Inflammatory macrophage treated with lipopolysaccharide for 4 hours (primary cell): Measurements from ENCODE around the gene TGM6.

Source experiments
- DNase-seq: peaks from one replicate; pipeline ENCODE4 v3.0.0-alpha.2; 2020

Gene TGM6

DNA sequence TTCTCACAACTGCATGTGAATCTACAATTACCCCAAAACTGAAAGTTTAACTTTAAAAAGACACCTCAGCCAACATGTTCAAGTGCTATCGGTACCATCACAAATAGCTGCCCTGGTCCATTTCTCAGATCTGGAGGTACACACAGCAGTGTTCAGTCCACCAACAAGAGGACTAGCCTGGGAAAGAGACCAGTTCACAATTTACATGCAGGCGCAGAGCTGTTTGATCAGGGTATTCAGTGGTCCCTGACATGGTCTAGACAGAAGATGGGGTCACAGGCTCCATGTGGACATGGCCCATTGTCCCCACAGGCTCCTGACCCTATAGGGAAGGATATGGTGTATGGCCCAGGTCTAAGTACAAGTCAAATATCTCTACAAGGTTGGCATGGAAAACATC, 15.6 kb upstream of the TGM6 start:
- no peak for DNase-seq

DNA sequence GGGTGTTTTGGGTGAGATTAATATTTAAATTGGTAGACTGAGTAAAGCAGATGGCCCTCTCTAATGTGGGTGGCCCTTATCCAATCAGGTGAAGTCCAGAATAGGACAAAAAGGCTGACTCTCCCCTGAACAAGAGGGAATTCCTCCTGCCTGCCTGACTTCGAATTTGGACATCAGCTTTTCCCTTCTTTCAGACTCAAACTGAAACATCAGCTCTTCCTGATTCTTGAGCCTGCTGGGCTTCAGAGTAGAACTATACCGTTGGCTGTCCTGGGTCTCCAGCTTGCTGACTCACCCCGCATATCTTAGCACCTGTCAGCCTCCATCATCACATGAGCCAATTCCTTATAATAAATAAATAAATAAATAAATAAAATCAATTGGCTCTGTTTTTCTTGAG, 15.0 kb upstream of the TGM6 start:
- DNase-seq: no peak

DNA sequence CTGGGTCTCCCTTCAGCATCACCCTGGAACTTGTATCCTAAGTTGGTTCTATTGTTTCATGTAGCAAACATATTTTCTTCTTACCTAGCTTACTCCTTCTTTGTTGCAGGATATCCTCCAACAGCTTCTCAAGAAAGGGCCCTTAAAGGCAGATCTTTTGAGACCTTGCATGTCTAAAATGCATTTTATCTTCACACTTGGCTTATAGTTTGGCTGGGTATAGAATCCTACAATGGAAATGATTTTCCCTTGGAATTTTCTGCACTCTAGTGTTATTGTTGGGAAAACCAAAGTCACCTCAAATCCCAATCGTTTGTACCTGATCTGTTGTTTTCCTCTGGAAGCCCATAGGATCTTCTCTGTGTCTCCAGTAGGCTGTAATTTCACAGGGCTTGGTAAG, 12.1 kb upstream of the TGM6 start:
- DNase-seq: no peak

DNA sequence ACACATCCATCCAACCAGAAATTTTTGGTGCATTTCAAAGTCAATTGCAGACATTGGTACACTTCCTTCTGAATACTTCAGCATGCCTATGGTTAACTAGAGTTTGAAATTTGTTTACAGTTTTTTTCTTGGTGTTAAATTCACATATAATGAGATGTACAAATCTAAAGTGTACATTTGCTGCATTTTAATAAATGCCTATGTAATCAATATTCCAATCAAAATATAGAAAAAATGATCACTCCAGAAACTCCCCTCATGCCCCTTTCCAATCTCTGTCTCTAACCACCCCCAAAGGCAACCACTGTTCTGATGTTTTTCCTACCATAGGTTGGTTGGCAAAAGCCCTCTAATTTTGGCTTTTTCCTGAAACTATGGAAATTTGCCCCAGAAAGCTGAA, 7.6 kb upstream of the TGM6 start:
- DNase-seq: no peak

DNA sequence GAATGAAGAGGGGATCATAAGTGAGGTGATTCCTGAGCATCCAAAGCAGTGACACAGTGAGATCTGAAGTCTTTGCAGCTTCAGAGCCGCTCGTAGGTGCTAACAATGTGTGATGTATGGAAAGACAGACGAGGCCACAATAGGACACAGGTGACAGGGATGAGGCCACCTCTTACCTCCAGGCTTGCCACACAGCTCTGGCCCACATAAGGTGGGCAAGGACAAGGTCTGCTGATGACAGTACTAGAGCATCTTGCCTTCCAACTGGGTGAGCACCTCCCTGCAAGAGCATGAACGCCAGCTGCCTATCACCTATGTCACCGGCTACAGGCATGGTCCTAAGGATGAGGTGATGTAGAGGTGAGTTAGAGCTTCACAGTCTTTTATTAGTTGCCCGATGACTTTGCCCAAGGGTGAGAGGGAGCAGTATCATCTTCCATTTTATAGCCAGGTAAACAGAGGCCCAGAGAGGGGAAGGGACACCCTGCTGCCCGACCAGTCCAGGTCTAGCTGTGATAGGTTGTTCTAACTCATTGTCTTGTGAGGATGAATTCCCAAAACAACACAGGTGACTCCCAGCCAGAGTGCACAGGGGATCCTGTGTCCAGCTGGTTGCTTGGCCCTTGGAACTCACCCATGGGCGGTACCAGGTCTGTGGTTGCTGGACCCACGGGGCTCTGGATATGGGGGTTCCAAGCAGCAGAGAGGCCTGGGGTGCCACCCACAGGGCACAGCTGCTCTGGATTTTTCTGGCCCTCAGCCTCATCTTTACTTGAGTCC, 6.2 kb upstream of the TGM6 start:
- DNase-seq: no peak

DNA sequence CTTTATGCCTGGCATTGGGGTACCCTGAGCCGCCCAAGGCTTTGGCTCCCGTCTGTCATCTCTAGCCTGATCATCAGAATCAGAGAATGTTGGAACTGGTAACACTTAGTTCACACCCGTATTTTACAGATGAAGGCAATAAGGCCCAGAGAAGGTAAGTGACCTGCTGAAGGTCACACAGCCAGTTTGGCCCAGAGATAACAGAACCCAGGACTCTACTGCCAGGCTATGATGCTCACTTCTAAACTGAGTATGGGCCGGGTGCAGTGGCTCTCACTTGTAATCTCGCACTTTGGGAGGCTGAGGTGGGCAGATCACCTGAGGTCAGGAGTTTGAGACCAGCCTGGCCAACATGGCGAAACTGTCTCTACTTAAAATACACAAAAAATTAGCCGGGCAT, 1.8 kb upstream of the TGM6 start:
- DNase-seq: no peak

DNA sequence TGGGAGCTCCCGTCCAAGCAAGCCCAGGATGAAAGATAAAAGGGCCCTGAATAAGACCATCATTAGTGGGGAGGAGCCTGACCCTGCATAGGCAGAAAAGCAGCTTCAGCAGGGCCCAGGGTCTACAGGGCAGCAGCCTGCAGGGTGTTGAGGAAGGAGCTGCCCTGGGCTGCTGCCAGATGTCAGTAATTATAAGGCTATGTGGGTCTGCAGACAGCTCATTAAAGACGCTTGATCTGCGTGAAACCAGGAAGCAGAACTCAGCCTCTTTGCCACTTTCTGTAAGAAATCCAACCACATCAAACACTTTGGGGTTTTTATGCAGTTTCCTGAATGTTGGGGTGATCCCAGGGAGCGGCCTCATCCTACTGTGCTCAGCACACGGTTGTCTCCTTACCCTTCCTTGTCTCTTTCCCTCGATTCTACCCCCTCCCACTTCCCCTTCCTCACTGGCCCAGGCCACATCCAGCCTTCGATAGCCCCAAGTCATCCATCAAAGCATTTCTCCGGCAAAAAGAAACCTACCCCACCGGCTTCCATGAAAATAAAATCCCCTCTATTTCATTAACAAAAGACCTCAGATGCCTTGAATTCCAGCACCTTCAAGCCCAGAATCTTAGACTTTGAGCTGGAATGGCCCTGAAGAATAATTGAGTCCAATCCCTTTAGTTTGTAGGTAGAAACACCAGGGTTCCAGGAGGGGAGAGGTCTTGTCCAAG, 1.0 kb upstream of the TGM6 start:
- DNase-seq: no peak

DNA sequence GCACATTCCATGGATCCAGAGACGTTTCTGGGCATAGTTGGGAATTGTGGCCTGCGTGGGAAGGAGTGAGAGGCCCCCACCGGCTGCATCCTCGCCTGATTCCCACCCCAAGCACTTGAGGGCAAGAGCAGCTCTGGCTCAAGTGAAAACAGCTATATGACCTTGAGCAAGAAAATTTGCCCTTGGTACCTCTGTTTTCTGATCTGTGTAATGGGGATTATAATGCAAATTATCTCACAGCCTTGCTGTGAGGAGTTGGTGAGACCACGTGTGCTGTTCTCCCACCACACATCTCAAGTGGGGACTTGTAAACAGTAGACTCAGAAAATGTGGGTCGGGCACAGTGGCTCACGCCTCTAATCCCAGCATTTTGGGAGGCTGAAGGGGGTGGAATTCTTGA, 602 bp downstream of the TGM6 start:
- DNase-seq: no peak

DNA sequence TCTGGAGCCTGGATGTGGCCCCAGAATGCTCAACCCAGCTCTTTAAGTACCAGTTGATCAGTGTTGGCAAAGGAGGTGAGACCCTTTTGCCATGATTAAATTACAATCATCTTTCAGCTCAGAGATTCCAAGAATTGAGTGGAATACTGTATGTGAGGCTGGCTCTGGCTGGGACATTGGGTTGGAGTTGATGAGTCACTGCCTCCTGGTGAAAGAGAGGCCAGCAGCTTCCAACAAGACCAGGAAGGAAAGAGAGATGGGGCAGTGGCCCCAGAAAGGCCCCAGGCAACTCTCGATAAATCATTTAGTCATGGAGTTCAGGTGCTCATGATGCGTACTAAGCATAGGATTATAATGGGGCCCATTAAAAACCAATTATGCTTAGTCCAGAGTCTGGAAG, 2.1 kb downstream of the TGM6 start:
- DNase-seq: no peak

DNA sequence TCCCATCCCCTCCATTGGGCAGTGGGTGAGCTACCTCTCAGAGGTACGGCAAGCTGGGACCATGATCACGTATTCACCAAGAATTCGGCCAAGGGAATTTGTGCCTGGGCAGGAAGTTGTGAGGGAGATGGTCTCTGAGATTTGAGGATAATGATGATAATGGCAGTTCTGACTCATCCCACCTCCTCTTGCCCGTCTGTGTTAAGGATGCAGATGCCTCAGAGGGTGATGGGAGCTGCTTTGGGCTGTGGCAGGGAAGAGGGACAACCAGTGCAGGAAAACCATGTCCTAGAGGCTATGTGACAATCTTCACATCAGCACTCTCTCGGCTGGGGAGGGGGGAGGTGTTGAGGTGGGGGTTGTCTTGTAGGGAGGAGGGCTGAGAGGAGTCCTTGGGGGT, 4.3 kb downstream of the TGM6 start:
- no peak for DNase-seq

DNA sequence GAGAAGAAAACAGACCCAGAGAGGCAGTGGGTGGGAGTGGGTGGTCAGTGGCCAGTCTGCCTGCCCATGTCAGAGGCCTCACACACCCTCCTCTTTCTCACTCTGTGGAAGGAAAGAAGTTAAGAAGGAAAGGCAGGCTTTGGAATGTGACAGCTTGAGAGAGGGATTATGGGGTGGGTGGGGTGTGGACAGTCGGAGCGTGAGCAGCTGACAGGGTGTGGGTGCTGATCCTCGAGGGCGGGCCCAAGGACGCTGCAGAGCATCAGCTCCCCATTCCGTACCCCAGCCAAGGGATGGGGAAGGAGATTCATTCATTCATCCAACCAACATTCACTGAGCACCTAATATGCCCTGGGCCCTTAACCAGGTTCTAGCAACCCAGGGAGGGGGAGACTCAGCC, 4.8 kb downstream of the TGM6 start:
- DNase-seq: no peak

DNA sequence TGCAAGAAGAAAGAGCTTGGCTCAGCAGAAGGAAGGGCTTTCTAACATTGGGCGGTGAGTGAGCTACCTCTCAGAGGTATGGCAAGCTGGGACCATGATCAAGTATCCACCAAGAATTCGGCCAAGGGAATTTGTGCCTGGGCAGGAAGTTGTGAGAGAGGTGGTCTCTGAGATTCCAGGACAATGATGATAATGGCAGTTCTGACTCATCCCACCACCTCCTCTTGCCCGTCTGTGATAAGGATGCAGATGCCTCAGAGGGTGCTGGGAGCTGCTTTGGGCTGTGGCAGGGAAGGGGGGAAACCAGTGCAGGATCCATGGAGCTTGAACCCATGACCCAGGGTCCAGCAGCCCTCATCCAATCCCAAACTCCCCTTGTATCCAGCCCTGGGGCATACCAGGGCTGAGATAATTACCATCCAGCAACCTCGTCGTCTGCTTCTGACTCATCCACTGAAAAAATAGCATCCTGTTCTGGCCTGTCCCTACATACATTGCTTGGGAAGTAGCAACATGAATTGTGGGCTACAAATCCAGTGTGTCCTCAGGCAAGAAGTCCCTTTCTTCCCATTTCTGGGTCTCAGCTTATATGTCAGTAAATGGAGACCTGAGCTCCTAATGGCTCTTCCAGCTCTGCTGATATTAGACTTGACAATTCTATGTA, 5.9 kb downstream of the TGM6 start:
- DNase-seq: no peak

DNA sequence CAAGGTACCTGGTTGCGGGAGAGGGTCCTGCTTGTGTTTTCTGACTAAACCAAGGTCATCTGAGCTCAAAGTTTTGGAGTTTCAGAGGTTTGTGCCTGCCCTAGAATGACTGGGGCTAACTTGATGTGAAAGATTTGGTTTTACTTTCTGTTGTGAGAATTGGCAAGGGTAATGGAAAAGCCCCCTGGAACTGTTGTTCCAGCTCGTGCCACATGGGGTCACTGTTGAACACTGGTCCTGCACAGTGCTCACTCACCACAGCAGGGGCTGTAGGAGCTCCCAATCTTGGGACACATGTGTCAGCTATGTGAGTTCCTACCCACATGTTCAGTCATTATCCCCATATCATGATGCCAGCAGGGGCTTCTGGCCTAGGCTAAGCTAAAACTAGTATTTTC, 6.5 kb downstream of the TGM6 start:
- peak; percentile 56 for DNase-seq

DNA sequence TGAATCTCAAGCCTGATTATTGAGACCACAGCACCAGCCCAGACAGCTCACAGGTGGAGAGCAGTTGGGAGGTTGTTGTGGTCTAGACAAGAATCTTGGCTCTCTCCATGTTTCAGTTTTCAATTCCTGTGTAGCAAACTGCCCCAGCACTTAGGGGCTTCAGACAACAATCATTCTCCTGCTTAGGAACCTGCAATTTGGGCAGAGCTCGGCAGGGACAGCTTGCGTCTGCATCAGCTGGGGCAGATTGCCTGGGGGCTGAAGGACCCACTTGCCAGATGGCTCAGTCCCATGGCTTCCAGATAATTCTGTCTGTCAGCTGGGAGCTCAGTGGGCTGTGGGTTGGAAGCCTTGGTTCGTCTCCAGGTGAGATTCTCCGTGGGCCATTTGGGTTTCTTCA, 6.9 kb downstream of the TGM6 start:
- DNase-seq: no peak

DNA sequence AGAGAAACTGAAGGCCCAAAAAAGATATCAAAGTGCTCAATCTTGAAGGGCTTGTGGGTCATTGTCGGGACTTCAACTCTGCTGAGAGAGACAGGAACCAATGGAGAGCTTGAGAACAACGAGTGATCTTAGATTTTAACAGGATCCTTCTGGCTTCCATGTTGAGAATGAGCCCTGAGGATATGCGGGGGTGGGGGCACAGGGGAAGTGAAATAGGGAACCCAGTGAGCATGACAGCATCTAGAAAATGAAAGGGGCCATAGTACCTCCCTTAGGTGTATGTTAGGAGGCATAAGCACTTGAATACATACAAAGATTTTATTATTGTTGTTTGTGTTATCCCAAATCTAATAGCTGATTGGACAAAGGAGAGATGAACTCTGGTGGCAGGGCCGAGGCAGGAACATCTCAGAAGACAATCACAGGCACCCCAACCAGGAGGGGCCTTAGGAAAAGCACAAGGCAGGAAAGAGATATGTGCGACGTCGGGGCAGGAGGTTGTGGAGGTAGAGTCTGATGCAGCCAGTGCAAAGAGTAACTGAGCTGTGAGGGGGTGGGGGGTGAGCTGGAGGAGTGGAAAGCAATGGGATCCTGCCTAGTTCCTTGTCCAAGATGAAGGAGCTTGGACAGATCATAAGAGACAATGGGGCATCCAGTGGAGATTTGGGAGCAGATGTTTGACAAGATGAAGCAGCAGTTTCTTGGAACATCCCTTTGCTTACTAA, 10.4 kb downstream of the TGM6 start:
- peak; percentile 81 for DNase-seq

DNA sequence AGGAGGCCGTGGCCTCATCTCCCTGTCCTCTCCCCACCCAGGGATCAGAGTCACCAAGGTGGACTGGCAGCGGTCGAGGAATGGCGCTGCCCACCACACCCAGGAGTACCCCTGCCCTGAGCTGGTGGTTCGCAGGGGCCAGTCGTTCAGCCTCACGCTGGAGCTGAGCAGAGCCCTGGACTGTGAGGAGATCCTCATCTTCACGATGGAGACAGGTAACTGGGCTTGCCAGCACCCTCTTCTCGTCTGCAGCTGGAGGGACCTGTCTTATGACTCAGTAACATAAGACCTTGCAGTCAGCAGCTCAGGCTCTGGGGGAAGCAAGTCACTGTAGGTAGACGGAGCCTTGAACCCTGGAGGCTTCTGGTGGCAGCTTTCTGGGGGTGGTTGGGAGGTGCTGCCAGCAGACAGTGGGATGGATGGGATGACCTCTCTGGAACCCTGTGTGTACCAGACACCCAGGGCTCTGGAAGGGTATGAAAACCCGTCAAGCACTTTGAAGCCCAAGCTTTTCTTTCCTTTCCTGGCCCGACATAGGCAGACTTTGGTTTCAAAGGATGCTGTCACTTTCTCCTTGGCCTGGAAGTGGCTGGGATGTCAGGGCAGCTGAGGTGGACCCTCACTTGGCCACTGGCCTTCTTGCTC, 13.8 kb downstream of the TGM6 start:
- no peak for DNase-seq

DNA sequence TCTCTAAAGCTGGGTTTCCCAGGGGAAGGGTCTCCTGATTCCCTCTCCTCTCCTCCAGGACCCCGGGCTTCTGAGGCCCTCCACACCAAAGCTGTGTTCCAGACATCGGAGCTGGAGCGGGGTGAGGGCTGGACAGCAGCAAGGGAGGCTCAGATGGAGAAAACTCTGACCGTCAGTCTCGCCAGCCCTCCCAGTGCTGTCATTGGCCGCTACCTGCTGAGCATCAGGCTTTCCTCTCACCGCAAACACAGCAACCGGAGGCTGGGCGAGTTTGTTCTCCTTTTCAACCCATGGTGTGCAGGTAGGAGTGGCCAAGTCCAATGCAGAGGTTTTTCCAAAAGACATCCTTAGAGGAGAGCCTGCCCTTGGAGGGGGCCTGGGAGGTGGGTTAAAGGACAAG, 14.4 kb downstream of the TGM6 start:
- DNase-seq: no peak

DNA sequence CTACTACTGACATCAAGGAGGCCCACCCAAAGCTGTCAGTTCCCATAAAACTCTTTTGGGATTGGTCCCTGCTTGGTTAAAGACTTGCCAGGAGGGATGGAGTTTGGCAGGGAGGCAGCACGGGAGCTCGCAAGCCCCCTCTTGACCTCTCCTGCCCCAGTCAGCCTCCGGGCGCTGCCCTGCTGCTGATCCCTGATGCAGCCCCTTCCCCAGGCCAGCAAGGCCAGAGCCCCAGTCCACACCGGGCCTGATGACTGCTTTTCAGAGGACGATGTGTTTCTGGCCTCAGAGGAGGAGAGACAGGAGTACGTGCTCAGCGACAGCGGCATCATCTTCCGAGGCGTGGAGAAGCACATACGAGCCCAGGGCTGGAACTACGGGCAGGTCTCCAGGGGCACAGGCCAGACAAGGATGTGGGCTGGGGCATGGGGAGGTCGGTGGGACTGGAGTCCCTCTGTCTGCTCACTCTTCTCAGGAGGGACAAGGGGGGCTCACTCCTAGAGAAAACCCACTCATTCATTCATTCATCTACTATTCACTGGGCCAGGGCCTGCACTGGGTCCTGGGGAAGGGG, 15.6 kb downstream of the TGM6 start:
- DNase-seq: no peak

DNA sequence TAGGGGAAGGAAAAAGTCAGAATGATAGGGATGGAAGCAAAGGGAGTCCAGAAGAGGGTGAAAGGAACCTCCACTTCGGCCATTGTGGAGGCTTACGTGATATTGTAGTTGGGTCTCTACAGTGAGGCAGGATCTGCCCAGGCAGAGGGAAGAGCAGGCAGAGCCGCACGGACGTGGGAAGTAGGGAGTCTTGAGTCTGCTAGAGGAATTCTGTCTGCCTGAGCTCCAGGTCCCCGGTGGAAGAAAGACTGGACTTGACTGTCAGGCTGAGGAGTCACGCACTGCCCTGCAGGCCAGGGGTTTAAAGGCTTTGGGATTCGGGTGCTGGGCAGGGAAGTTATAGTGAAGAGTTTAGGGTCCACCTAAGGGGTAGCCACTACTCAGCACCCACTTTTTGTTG, 16.4 kb downstream of the TGM6 start:
- no peak for DNase-seq

DNA sequence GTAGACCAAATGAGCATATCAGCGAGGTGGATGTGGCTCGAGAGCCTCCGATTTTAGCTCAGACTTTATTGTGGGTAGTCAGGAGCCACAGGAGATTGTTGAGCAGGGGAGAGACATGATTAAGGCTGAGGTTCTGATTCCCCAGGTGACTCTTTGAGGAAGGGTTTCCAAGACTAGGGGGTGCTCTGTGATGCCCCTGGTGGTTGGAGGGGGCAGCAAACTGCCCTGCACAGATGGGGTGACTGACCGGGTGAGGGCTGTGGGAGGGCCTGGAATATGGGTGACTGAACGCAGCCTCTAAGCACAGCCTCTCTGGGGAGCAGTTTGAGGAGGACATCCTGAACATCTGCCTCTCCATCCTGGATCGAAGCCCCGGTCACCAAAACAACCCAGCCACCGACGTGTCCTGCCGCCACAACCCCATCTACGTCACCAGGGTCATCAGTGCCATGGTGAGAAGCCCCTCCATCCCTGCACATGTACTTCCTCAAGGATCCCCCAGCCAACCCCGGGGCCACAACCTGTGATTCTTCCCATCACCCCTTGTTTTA, 17.0 kb downstream of the TGM6 start:
- no peak for DNase-seq

DNA sequence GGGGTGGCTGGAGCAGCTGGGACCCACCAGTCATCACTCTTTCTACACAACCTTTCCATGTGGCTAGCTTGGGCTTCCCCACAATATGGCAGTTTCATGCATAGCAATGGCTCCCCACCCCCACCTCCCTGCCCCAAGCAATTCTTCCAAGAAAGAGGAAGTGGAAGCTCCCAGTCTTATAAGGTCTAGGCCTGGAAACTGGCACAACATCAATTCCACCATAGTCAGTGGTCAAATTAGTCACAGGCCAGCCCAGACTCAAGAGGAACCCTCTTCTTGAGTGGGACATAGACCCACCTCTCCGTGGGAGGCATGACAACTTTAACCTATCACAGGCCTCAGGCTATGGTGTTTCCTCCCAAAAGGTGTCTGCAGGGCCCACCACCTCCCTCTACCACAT, 17.7 kb downstream of the TGM6 start:
- peak; percentile 52 for DNase-seq

DNA sequence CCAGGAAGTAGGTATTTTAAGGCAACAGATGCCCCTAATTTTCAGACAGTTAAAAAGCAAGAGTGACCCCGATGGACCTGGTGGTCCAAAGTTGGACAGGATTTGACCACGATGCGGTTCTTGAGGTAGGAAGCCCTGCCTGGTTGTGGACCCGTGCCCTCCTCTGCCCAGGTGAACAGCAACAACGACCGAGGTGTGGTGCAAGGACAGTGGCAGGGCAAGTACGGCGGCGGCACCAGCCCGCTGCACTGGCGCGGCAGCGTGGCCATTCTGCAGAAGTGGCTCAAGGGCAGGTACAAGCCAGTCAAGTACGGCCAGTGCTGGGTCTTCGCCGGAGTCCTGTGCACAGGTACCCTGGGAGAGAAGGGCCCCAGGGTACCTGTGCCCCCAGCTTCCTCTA, 18.7 kb downstream of the TGM6 start:
- no peak for DNase-seq
